Measurements from ENCODE around the gene TYW5.

- TF ChIP-seq CTCF (IDR thresholded peaks at IDR 0.05; ENCODE audit: insufficient read depth, low read depth, low read length) (no peak), EZH2 (IDR thresholded peaks at IDR 0.05; ENCODE audit: insufficient read depth, low read length) (no peak)
These were observed 28.9 kb upstream of the TYW5 start for GRCh38 chr2:199984159-199984558.

Data from astrocyte (in vitro differentiated cells and primary cell).